ENCODE results near the gene NDUFS1. TPM values are rescaled to one million over a fixed set of nuclear protein-coding genes. Genes with fewer than 3 reads are reported as not detected.

The NDUFS1 gene
- total RNA-seq, 1 experiment from 2014 or later: 100 TPM

DNA sequence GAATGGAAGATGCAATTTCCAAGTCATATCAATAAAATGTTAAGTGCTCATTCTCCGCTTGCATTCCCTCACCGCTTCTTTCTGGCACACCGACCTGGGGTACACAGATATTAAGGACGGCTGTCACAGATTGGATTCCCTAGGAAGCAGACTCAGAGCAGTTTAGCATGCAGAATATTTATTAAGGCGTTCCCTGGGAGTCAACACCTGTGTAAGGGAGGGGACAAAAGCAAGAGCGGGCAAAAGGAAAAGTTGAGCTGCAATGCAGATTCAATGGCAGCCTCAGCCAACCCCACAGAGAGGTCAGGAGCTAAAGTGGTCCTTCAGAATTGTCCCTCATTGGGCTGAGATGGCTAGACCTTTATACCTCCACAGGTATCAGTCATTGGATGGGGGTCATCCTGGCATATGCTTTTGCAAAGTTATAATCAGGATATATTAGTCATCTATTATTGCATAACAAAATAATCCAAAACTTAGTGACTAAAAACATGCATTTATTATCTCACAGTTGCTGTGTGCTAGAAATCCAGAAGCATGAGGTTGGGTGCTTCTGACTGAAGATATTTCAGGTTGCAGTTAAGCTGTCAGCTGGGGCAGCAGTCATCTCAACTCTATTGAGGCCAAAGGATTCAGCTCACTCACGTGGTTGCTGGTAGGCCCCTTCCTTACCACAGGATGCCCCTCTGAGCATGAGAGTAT is 46.2 kb downstream of the NDUFS1 start:
- Mint-ChIP-seq H3K27me3 (ENCODE audit: insufficient read depth, unreplicated experiment) (no peaks in the 10 kb centered on the region), H3K4me3 (ENCODE audit: unreplicated experiment) (no peak overlapping the region), H3K36me3 (ENCODE audit: insufficient read depth, unreplicated experiment) (peaks cover 18% of the 10 kb centered on the region), H3K9me3 (ENCODE audit: unreplicated experiment) (no peaks in the 10 kb centered on the region), H3K27ac (ENCODE audit: low read depth, unreplicated experiment) (no peak overlapping the region), H3K4me1 (ENCODE audit: insufficient read depth, unreplicated experiment) (no peaks in the 10 kb centered on the region)
- no TSS peak for BruUV-seq (replicated peaks)
- CTCF ChIA-PET: interaction anchor here (0.5 kb wide), 1 partner anchor 51 kb away, joined by 4 read pairs; no protein-coding TSS in a partner anchor
- intact Hi-C loops (cut with micrococcal nuclease): no loop called here
- no peak for TF ChIP-seq CTCF (IDR thresholded peaks at IDR 0.05; ENCODE audit: unreplicated experiment)
- POLR2A ChIA-PET: interaction anchor here (0.6 to 1.7 kb wide), 3 partner anchors 14 to 189 kb away, joined by 3 to 4 read pairs (median 4); no protein-coding TSS in a partner anchor
- DNase-seq (ENCODE audit: unreplicated experiment): peak; percentile 9

GRCh38 chr2:206112108-206112507 is 47.1 kb downstream of the NDUFS1 start:
- TF ChIP-seq CTCF (IDR thresholded peaks at IDR 0.05; ENCODE audit: unreplicated experiment): no peak
- intact Hi-C loops (cut with micrococcal nuclease): no loop called here
- ChIA-PET CTCF (interaction anchor here (0.6 kb wide), 1 partner anchor 1532 kb away, joined by 3 read pairs; no protein-coding TSS in a partner anchor), POLR2A (interaction anchor here (0.8 to 1.7 kb wide), 4 partner anchors 11 to 25 kb away, joined by 3 to 6 read pairs (median 4); no protein-coding TSS in a partner anchor)
- H3K27me3 Mint-ChIP-seq (ENCODE audit: insufficient read depth, unreplicated experiment): no peaks in the 10 kb centered on the region
- H3K36me3 Mint-ChIP-seq (ENCODE audit: insufficient read depth, unreplicated experiment): peaks cover 18% of the 10 kb centered on the region
- no peak overlapping the region for H3K27ac Mint-ChIP-seq (ENCODE audit: low read depth, unreplicated experiment)
- no peak for DNase-seq (ENCODE audit: unreplicated experiment)
- no peak overlapping the region for H3K4me3 Mint-ChIP-seq (ENCODE audit: unreplicated experiment)
- BruUV-seq (replicated peaks): TSS peak; percentile 24
- no peaks in the 10 kb centered on the region for H3K4me1 Mint-ChIP-seq (ENCODE audit: insufficient read depth, unreplicated experiment)
- no peaks in the 10 kb centered on the region for H3K9me3 Mint-ChIP-seq (ENCODE audit: unreplicated experiment)

DNA sequence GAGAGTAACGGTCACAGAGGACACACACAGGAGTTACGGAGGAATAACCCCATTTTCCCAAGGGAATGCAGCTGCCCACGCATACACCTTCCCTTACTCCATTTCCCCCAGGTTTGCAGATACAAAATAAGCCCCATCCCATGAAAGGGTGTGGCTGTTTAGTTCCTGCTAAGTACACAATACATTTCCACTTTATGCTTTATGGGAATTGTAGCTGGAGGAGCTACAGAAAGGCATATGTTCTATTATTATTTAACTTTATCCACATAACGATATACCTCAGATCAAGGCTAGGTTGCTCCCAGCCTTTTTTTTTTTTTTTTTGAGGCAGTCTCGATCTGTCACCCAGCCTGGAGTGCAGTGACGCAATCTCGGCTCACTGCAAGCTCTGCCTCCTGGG is 50.5 kb downstream of the NDUFS1 start:
- Mint-ChIP-seq H3K27ac (ENCODE audit: low read depth, unreplicated experiment) (no peak overlapping the region), H3K4me1 (ENCODE audit: insufficient read depth, unreplicated experiment) (peaks cover 6% of the 10 kb centered on the region), H3K36me3 (ENCODE audit: insufficient read depth, unreplicated experiment) (no peaks in the 10 kb centered on the region), H3K4me3 (ENCODE audit: unreplicated experiment) (no peak overlapping the region), H3K27me3 (ENCODE audit: insufficient read depth, unreplicated experiment) (no peaks in the 10 kb centered on the region), H3K9me3 (ENCODE audit: unreplicated experiment) (no peaks in the 10 kb centered on the region)
- TF ChIP-seq CTCF (IDR thresholded peaks at IDR 0.05; ENCODE audit: unreplicated experiment): no peak
- no TSS peak for BruUV-seq (replicated peaks)
- intact Hi-C loops (cut with micrococcal nuclease): no loop called here
- POLR2A ChIA-PET: no interaction called here
- CTCF ChIA-PET: no interaction called here
- DNase-seq (ENCODE audit: unreplicated experiment): no peak

DNA sequence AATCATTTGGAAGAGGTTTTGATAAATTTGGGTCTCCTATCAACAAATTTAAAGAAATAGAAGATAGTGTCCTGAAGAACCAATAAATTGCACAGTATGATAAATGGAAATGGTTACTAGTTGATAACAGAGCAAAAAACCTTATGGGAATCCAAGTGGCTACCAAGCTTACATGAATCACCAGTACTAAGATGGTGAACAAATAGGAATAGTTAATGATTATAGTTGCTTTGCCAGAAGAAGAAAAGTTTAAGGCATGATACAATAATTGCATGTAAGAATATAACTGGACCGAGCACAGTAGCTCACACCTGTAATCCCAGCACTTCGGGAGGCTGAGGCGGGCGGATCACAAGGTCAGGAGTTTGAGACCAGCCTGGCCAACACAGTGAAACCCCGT is 53.7 kb downstream of the NDUFS1 start:
- intact Hi-C loops (cut with micrococcal nuclease): no loop called here
- no peak overlapping the region for H3K4me3 Mint-ChIP-seq (ENCODE audit: unreplicated experiment)
- POLR2A ChIA-PET: interaction anchor here (0.9 to 1.2 kb wide), 2 partner anchors 18 to 21 kb away, joined by 3 read pairs; no protein-coding TSS in a partner anchor
- TF ChIP-seq CTCF (IDR thresholded peaks at IDR 0.05; ENCODE audit: unreplicated experiment): no peak
- H3K36me3 Mint-ChIP-seq (ENCODE audit: insufficient read depth, unreplicated experiment): peaks cover 6% of the 10 kb centered on the region
- H3K27ac Mint-ChIP-seq (ENCODE audit: low read depth, unreplicated experiment): peak overlapping the region; percentile 64
- H3K4me1 Mint-ChIP-seq (ENCODE audit: insufficient read depth, unreplicated experiment): peaks cover 6% of the 10 kb centered on the region
- TSS peak; percentile 34 for BruUV-seq (replicated peaks)
- no peaks in the 10 kb centered on the region for H3K9me3 Mint-ChIP-seq (ENCODE audit: unreplicated experiment)
- no peaks in the 10 kb centered on the region for H3K27me3 Mint-ChIP-seq (ENCODE audit: insufficient read depth, unreplicated experiment)
- DNase-seq (ENCODE audit: unreplicated experiment): no peak
- CTCF ChIA-PET: interaction anchor here (0.7 to 0.8 kb wide), 2 partner anchors 8 to 13 kb away, joined by 3 read pairs; no protein-coding TSS in a partner anchor
